ENCODE measurements around the gene OR3A3.
"Not testable (repeated sequence)": the region's sequence is repeated elsewhere in the genome, so short reads cannot be mapped to it uniquely, and the experiment has no call there.

Gene OR3A3

DNA sequence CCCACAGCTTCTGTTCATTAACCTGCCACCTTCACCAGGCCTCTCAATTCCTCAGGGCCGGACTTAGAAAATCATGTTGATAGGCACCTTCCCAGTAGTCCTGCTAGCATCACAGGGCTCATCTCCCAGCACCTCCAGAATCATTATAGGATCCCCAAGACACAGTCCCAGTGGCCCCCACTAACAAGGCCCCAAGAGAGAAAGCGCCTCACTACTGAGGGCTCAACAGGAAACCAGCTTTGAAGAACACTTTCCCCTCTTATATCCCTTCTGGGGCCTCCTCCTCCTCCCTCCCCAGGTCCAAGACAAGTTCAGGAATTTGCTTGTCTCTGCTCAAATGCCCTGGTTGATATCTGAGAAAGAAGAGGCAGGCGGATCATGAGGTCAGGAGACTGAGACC is at the start of gene OR3A3:
Gene OR3A3 (plus strand): TSS at position 301 of the 400 bp plus-strand sequence.
- ATAC-seq = no peak

- not testable (repeated sequence) for ATAC-seq
Measured at GRCh38 chr17:3371167-3371566, 40.0 kb upstream of the OR3A3 start.

DNA sequence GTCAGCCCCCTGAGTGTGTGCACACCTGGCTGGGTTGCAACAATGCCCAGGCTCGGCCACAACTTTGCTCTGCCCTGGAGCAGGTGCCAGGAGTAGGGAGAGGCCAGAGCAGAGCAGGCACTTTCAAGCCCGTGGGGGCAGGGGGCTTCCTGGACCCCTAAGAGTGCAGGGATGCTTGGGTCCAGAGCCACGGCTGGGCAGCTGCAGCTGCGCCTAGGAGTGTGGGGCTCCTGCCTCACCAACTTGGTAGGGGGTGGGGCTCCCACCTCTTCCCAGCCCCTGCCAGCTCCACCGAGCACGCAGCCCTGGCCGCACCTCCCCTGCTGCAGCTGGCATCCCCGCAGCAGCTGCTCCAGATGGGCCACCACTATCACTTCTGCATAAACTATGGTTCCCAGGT is 32.8 kb upstream of the OR3A3 start:
- no peak for ATAC-seq

DNA sequence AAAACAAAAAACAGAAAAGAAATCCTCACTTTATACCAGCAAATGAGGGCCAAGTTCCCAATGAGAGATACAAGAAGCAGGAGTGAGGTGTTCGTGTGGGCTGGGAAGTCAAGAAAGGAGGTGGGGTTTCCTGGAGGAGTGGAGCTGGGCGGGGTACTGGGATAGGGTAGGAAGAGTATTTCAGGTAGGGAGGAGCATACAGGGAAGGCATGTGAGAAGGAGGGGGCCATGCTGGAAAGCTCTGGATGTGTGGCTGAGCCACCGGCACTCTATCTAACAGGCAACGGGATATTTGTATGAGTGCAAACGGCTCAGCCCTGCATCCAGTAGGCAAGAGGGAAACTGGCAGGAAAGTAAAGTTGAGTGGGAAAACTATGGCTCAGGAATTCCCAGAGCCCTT is 29.2 kb upstream of the OR3A3 start:
- no peak for ATAC-seq

- peak; percentile 75 to 96 for ATAC-seq
Measured at GRCh38 chr17:3385869-3386816, 25.0 kb upstream of the OR3A3 start, which contains the start of gene OR3A2. TSS of gene OR3A2 (minus strand) at chr17:3386308.

GRCh38 chr17:3389791-3390190 is 21.4 kb upstream of the OR3A3 start:
- no peak for ATAC-seq

DNA sequence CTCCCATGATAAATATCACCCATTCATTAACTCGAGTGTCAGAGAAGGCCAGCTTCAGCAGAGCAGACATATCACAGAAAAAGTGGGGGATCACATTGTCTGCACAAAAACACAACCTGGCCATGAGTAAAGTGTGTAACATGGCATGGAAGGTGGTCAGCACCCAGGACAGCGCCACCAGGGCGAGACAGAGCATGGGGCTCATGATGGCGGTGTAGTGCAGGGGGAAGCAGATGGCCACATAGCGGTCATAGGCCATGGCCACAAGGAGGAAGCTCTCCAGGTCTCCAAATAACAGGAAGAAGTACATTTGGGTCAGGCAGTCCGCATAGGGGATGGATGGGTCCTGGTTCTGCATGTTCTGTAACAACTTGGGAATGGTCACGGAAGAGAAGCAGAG is 13.4 kb upstream of the OR3A3 start:
- not testable (repeated sequence) for ATAC-seq

DNA sequence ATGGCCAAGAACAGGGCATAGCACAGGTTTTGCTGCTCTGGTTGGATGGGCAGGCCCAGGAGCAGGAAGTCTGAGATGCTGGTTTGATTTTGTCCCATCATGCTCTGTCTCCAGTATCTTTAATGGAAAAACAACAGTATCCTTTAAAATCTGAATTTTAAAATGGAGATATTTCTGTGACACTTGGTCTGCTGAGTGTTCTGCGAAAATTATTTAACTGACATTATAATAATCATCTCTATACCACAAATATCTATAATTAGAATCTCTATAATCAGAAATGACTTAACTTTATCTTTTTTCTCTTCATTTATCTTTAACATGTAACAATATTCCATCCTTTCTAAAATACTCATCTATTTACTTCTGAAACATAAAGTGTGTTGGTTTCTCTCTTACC is 12.9 kb upstream of the OR3A3 start, which contains the start of gene OR1E1:
Gene OR1E1 (minus strand): TSS at position 101 of the 400 bp plus-strand sequence. CDS start 0 bp downstream, at position 101.
- ATAC-seq = no peak

DNA sequence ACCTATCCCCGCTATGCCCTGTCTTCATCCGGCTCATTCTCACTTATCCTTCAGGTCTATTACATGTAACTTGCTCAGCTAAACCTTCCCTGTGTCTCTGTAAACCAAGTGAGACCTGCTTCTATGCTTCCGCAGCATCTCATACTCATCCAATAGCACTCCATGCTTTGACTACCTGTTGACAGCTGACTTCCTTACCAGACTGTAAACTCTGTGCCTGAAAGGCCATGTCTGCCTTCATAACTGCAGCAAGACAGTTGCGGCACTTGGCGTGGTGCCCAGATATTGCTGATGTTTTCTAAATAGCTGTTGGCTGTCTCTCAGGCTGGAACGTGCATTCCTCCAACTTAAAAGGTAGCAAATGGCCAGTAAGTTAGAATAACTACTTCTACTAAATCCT is 11.1 kb upstream of the OR3A3 start:
- no peak for ATAC-seq

DNA sequence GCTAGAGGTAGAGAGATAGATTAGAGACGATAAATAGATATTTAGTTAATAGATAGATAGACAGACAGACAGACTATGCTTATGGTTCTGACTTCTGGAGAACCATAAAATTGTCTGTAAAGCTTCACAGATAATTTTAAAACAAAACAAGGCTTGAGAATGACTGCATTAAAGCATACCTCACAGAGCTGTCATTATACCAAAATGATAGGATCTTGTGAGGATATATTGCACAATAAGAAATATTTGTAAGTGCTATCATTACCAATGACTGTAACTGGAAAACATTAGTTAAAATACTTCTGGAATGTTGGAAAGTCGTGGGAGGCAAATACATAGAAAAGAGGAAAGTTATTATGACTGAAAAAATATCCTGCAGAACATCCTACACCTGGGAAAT is 9.4 kb upstream of the OR3A3 start:
- no peak for ATAC-seq

DNA sequence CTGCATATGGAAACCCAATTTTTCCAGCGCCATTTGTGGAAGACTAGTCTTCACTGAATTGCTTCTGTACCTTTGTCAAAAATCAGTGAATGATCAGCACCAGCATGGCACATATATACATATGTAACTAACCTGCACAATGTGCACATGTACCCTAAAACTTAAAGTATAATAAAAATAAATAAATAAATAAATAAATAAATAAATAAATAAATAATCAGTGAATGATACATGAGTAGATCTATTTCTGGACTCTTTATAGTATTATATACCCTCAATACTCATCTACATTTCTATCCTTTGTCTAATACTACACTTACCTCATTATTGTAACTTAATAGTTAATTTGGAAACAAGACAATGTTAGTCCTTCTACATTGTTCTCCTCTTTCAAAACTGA is 7.3 kb upstream of the OR3A3 start:
- ATAC-seq = not testable (repeated sequence)

GRCh38 chr17:3412216-3412615 is 1.0 kb downstream of the OR3A3 start:
- not testable (repeated sequence) for ATAC-seq

- no peak for ATAC-seq
Measured at GRCh38 chr17:3415610-3416009, 4.4 kb downstream of the OR3A3 start.

- ATAC-seq = no peak
Measured at GRCh38 chr17:3418222-3418621, 7.1 kb downstream of the OR3A3 start.

DNA sequence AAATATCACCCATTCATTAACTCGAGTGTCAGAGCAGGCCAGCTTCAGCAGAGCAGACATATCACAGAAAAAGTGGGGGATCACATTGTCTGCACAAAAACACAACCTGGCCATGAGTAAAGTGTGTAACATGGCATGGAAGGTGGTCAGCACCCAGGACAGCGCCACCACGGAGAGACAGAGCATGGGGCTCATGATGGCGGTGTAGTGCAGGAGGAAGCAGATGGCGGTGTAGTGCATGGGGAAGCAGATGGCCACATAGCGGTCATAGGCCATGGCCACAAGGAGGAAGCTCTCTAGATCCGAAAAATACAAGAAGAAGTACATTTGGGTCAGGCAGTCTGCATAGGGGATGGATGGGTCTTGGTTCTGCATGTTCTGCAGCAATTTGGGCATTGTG is 22.0 kb downstream of the OR3A3 start:
- not testable (repeated sequence) for ATAC-seq

GRCh38 chr17:3433741-3434140 is 22.6 kb downstream of the OR3A3 start, which contains the start of gene OR1E2:
TSS of gene OR1E2 (minus strand) at chr17:3433841. CDS start at chr17:3433841, 0 bp downstream.
- ATAC-seq = no peak

DNA sequence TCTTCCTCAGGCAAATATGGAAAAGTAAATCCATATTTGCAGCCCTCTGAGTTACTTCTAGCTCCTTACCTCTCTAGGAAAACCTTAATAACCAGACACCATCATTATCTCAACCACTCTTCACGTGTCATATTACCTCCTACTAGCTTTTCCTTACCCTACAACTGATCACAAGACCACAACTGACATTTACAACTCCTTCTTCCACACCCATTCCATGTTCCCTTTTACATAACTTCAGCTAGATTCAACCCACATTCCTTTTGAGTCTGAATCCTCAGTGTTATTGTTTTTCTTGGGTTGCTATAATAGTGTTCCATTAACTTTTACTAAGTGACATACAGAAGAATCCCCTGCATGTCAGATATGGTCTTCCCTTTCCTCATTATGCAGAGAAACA is 27.2 kb downstream of the OR3A3 start:
- ATAC-seq = no peak

GRCh38 chr17:3440451-3440850 is 29.3 kb downstream of the OR3A3 start:
- ATAC-seq = no peak

DNA sequence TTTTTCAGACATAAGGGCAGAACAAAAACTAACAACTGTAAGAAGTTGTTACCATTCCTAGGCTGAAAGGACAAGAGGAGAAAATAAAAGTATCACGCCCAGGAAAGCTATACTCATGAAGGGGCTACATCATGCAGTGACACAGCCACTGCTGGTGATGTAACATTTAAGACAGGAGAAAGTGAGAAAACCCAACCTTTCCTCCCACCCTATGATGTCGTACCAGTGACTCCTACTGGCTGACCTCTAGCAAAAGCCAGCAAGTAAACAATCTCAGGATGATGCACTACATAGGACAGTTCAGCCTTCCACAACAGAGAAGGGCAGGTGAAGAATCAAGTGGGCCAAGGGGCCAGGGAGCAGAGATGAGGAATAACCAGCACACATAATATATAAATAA is 36.5 kb downstream of the OR3A3 start:
- ATAC-seq = no peak

- ATAC-seq = no peak
Measured at GRCh38 chr17:3448059-3448665, 37.0 kb downstream of the OR3A3 start.

DNA sequence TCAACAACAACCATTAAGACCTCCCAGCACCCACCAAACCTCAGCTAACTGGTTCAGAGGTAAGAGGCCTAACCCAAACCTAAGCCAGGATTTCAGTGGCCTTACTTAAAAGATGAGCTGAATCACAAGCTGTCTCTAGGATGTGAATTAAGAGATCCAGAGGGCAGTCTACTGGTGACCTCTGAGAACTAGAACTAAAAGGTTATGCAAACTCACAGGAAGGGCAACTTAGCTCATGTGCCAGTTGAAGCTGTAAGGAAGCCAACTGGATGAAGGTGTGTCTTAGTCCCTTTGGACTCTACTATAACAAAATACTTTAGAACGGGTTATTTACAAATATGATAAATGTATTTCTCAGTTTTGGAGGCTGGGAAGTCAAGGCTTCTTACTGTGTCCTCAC is 55.2 kb downstream of the OR3A3 start:
- ATAC-seq = not testable (repeated sequence)

DNA sequence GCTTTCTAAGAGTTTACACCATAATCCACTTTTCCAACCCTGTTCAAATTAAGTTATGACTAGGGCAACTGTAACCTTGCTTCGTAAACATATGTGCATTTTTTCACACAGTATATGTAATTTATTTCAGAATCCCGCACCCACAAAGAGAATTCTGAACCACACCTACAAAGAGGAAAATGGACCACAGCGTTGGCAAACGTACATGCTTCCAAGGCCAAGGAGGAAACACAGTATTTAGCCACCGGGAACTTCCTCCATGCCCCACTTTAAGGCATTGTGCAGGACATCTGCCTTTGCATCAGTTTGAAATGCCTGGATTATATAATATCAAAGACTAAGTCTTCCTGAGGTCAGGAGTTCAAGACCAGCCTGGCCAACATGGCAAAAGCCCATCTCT is 58.4 kb downstream of the OR3A3 start:
- no peak for ATAC-seq

DNA sequence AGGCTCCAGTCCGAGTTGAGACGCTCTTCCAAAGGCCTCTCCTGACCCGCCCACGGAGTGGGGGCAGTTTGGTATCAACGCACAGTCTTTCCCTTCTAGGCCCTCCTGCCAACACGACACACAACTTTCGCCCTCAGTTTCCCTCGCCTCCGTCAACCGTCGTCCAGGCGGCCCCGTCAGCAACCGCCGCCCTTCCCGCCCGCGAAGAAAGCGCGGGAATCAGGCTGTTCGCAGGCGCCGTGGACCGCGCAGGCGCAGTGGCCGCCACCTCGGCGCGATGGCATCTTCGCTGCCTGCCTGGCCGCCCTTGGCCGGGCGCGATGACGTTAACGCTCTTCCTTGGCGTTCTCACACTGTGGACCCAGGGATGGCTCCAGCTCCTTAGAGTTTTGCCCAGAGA is 60.4 kb downstream of the OR3A3 start, which contains the start of gene SPATA22:
Gene SPATA22 (minus strand): TSS at position 221 of the 400 bp plus-strand sequence. CDS start 2,494 bp downstream, outside the sequence.
- ATAC-seq = no peak

- no peak for ATAC-seq
Measured at GRCh38 chr17:3472137-3472536, 61.0 kb downstream of the OR3A3 start.
